Posterior cingulate gyrus (tissue), 11 donors: Measurements from ENCODE around the gene CNOT2.
A peak's percentile ranks its signal among the peaks of the same experiment; 100 is the strongest.

Experiments used
- DNase-seq, 10 donors: peaks; one replicate each; pipeline versions ENCODE4 v3.0.0 to v3.0.0-alpha.2; 2020 to 2021; ENCODE audit warnings: mixed read lengths in 3 of 10
- intact Hi-C: fragments of 100-400 bp; cut with DNase I; formaldehyde crosslinking; loops from one replicate; pipeline ENCODE4 v1.15.1; 2023

CNOT2 gene

GRCh38 chr12:70249903-70250302 lies 6.7 kb downstream of the CNOT2 start:
- no peak for DNase-seq
- intact Hi-C loops = no loop called here

- no peak for DNase-seq
- intact Hi-C loops = no loop called here
Measured at GRCh38 chr12:70251226-70251625, 8.0 kb downstream of the CNOT2 start.

GRCh38 chr12:70251661-70252060 lies 8.4 kb downstream of the CNOT2 start:
- intact Hi-C loops = no loop called here
- no peak for DNase-seq

GRCh38 chr12:70252832-70253231 lies 9.6 kb downstream of the CNOT2 start:
- no peak for DNase-seq
- intact Hi-C loops = no loop called here

- DNase-seq = no peak
- intact Hi-C loops = no loop called here
Measured at GRCh38 chr12:70254225-70254624, 11.0 kb downstream of the CNOT2 start.

- DNase-seq = no peak
- intact Hi-C loops = no loop called here
Measured at GRCh38 chr12:70254846-70255245, 11.6 kb downstream of the CNOT2 start.

GRCh38 chr12:70255311-70255710 lies 12.1 kb downstream of the CNOT2 start:
- intact Hi-C loops = no loop called here
- DNase-seq = no peak

GRCh38 chr12:70258605-70259403 lies 15.6 kb downstream of the CNOT2 start:
- intact Hi-C loops = no loop called here

GRCh38 chr12:70260646-70261045 lies 17.4 kb downstream of the CNOT2 start:
- intact Hi-C loops = no loop called here
- DNase-seq = no peak

More at GRCh38 chr12:70258605-70259403, 15.6 kb downstream of the CNOT2 start:
- no peak for DNase-seq

GRCh38 chr12:70264067-70264867 lies 21.0 kb downstream of the CNOT2 start:
- intact Hi-C loops = no loop called here
- no peak for DNase-seq

- intact Hi-C loops = no loop called here
- DNase-seq = no peak
Measured at GRCh38 chr12:70265132-70265531, 21.9 kb downstream of the CNOT2 start.

- intact Hi-C loops = no loop called here
- DNase-seq = no peak
Measured at GRCh38 chr12:70267550-70267949, 24.3 kb downstream of the CNOT2 start.

GRCh38 chr12:70268972-70269371 lies 25.7 kb downstream of the CNOT2 start:
- DNase-seq = no peak
- intact Hi-C loops = no loop called here

- no peak for DNase-seq
- intact Hi-C loops = no loop called here
Measured at GRCh38 chr12:70270108-70270507, 26.9 kb downstream of the CNOT2 start.

GRCh38 chr12:70271025-70271424 lies 27.8 kb downstream of the CNOT2 start:
- intact Hi-C loops = no loop called here
- DNase-seq = no peak

GRCh38 chr12:70272510-70272909 lies 29.3 kb downstream of the CNOT2 start:
- intact Hi-C loops = no loop called here
- no peak for DNase-seq

- intact Hi-C loops = no loop called here
- DNase-seq = no peak
Measured at GRCh38 chr12:70275045-70275444, 31.8 kb downstream of the CNOT2 start.

- no peak for DNase-seq
- intact Hi-C loops = no loop called here
Measured at GRCh38 chr12:70277973-70278372, 34.7 kb downstream of the CNOT2 start.

- intact Hi-C loops = no loop called here
Measured at GRCh38 chr12:70278945-70279344, 35.7 kb downstream of the CNOT2 start.

GRCh38 chr12:70283232-70283631 lies 40.0 kb downstream of the CNOT2 start:
- DNase-seq = peak in 1 of 10 donors; percentile 57
- intact Hi-C loops = no loop called here

More at GRCh38 chr12:70278945-70279344, 35.7 kb downstream of the CNOT2 start:
- no peak for DNase-seq

GRCh38 chr12:70288817-70289216 lies 45.6 kb downstream of the CNOT2 start:
- intact Hi-C loops = no loop called here

GRCh38 chr12:70290116-70290515 lies 46.9 kb downstream of the CNOT2 start:
- DNase-seq = no peak
- intact Hi-C loops = no loop called here

More at GRCh38 chr12:70288817-70289216, 45.6 kb downstream of the CNOT2 start:
- no peak for DNase-seq
